ENCODE results near the gene RHOBTB1. TPM values are rescaled to one million over a fixed set of nuclear protein-coding genes. Genes with fewer than 3 reads are reported as not detected.

Gene RHOBTB1
- total and polyA plus RNA-seq, 9 of the 15 experiments (the other 6 are each of a cell fraction or from before 2014, with no cell fraction given), result 1.7 to 11.7 (median 9.3) TPM

- TF ChIP-seq ATF7 (IDR thresholded peaks at IDR 0.05), result peak; percentile 64
- no peak for TF ChIP-seq ZFPM2 (CRISPR knock-in tag; IDR thresholded peaks at IDR 0.05)
- TF ChIP-seq ZBTB34 (CRISPR knock-in tag; IDR thresholded peaks at IDR 0.05), result no peak
- no peak for TF ChIP-seq ZFP36 (IDR thresholded peaks at IDR 0.05; ENCODE audit: low read depth, low read length, partially characterized antibody)
- TF ChIP-seq FOSL1 (tag; conservative IDR thresholded peaks at IDR 0.05), result peak; percentile 93
- TF ChIP-seq PHTF2 (CRISPR knock-in tag; IDR thresholded peaks at IDR 0.05), result no peak
- TF ChIP-seq PRDM10 (IDR thresholded peaks at IDR 0.05; ENCODE audit: partially characterized antibody), result no peak
- TF ChIP-seq TARDBP (IDR thresholded peaks at IDR 0.05), result no peak
- peak; percentile 22; the same call in 1 of the 2 replicates for TF ChIP-seq ZBTB2 (IDR thresholded peaks at IDR 0.05)
- no peak for TF ChIP-seq ELF2 (CRISPR knock-in tag; IDR thresholded peaks at IDR 0.05)
- TF ChIP-seq ZNF668 (CRISPR knock-in tag; IDR thresholded peaks at IDR 0.05), result no peak
- peak; percentile 74 for TF ChIP-seq L3MBTL2 (IDR thresholded peaks at IDR 0.05)
- TF ChIP-seq ZNF740 (CRISPR knock-in tag; IDR thresholded peaks at IDR 0.05), result no peak
- TF ChIP-seq ZNF740 (tag; IDR thresholded peaks at IDR 0.05), result no peak
- no peak for TF ChIP-seq ZSCAN32 (CRISPR knock-in tag; IDR thresholded peaks at IDR 0.05)
- peak; percentile 18 for TF ChIP-seq CHD4 (IDR thresholded peaks at IDR 0.05; ENCODE audit: insufficient read depth, insufficient replicate concordance, low read depth, low read length, poor library complexity, severe bottlenecking)
- no peak for TF ChIP-seq HES1 (IDR thresholded peaks at IDR 0.05; ENCODE audit: low read depth)
- TF ChIP-seq ZNF217 (CRISPR knock-in tag; IDR thresholded peaks at IDR 0.05), result no peak
- TF ChIP-seq, protein P1, sequence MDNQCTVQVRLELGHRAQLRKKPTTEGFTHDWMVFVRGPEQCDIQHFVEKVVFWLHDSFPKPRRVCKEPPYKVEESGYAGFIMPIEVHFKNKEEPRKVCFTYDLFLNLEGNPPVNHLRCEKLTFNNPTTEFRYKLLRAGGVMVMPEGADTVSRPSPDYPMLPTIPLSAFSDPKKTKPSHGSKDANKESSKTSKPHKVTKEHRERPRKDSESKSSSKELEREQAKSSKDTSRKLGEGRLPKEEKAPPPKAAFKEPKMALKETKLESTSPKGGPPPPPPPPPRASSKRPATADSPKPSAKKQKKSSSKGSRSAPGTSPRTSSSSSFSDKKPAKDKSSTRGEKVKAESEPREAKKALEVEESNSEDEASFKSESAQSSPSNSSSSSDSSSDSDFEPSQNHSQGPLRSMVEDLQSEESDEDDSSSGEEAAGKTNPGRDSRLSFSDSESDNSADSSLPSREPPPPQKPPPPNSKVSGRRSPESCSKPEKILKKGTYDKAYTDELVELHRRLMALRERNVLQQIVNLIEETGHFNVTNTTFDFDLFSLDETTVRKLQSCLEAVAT (IDR thresholded peaks at IDR 0.05), result peak in 1 of 2 experiments; percentile 71; a peak in 1 of 4 replicates
These were observed 116.0 kb downstream of the RHOBTB1 start (continued) for GRCh38 chr10:60827791-60828488.

All from K562 (cell line).